Transverse colon (tissue), 4 donors: Measurements from ENCODE around the gene MARCO. TPM values are rescaled to one million over a fixed set of nuclear protein-coding genes. Genes with fewer than 3 reads are reported as not detected.

Source experiments
- DNase-seq: peaks from one replicate; pipeline ENCODE4 v3.0.0-alpha.2; 2019
- H3K27ac ChIP-seq, 4 donors: fragments of 200-600 bp; sonication (generic); 2 replicates each; pipeline ENCODE4 v1.5.1; 2016 to 2018; ENCODE audit warnings: inconsistent platforms in 4 of 4
- H3K27me3 ChIP-seq: fragments of 200-600 bp; sonication (generic); 2 replicates; pipeline ENCODE4 v1.5.1; 2017; ENCODE audit warnings: inconsistent platforms
- H3K36me3 ChIP-seq, 4 donors: fragments of 200-600 bp; sonication (generic); 2 replicates each; pipeline ENCODE4 v1.5.1; 2017 to 2019; ENCODE audit warnings: inconsistent platforms in 4 of 4
- H3K4me1 ChIP-seq, 4 donors: fragments of 200-600 bp; sonication (generic); 2 replicates each; pipeline ENCODE4 v1.5.1; 2017 to 2020; ENCODE audit warnings: inconsistent platforms in 4 of 4
- H3K4me3 ChIP-seq, 4 donors: fragments of 200-600 bp; sonication (generic); 1 replicate in 1 of 4; 2 replicates in 3 of 4; pipeline versions ENCODE4 v1.5.1 to v1.6.1; 2017 to 2019; ENCODE audit warnings: inconsistent platforms in 4 of 4
- H3K9me3 ChIP-seq, 2 donors: fragments of 200-600 bp; sonication (generic); 2 replicates each; pipeline ENCODE4 v1.5.1; 2017 to 2019; ENCODE audit warnings: inconsistent platforms in 2 of 2
- EP300 ChIP-seq: sonication (generic); formaldehyde crosslinking; IDR thresholded peaks from one replicate; pipeline ENCODE4 v1.6.1; 2017; ENCODE audit warnings: antibody characterized with exemption, low read depth
- POLR2A ChIP-seq: fragments of 450-650 bp; IDR thresholded peaks from one replicate; pipeline ENCODE4 v1.6.1; 2016; ENCODE audit warnings: antibody characterized with exemption, mild to moderate bottlenecking, moderate library complexity
- POLR2AphosphoS5 ChIP-seq, 3 donors: sonication (generic); formaldehyde crosslinking; IDR thresholded peaks; one replicate each; pipeline ENCODE4 v1.6.1; 2016; ENCODE audit warnings: antibody characterized with exemption in 3 of 3
- WGBS, 2 donors: methylation state at CpG; one replicate each; pipeline ENCODE4 v1.1.5; 2018; ENCODE audit warnings: low coverage in 1 of 2; 5-methylcytosine and 5-hydroxymethylcytosine counted together
- in situ Hi-C, 4 donors: fragments of 200-750 bp; cut with MboI; loops; one replicate each; pipeline versions ENCODE4 v1.15.0 to v1.15.1; 2017; ENCODE audit warnings: low sequenced_read_pairs in 3 of 4, low pct_ligation_motif_present in 1 of 4, low pct_unique_long_range_greater_than_20kb in 1 of 4
- intact Hi-C: fragments of 100-400 bp; cut with DNase I; formaldehyde crosslinking; loops from one replicate; pipeline ENCODE4 v1.15.1; 2023; ENCODE audit warnings: low total_unique reads
- total RNA-seq, 4 donors: library from RNA; depleted of rRNA; stranded (reverse); fragments of >200 nt; gene quantifications; one replicate each; pipeline ENCODE4 v1.1.0, GENCODE V29; 2016
- TF ChIP-seq, protein P1 (sequence below), 5 experiments: fragments of 200-600 bp in 3 of 5; fragments of 450-650 bp in 2 of 5; sonication (generic) in 3 of 5; IDR thresholded peaks; 1 replicate in 2 of 5; 2 replicates in 3 of 5; pipeline ENCODE4 v1.5.1; 2016 to 2017; ENCODE audit warnings: antibody characterized with exemption in 5 of 5, inconsistent platforms in 3 of 5, mild to moderate bottlenecking in 2 of 5, moderate library complexity in 1 of 5

MARCO gene
- total RNA-seq, 4 donors from 2014 or later, result 1.9 to 47.0 (median 4.4) TPM

DNA sequence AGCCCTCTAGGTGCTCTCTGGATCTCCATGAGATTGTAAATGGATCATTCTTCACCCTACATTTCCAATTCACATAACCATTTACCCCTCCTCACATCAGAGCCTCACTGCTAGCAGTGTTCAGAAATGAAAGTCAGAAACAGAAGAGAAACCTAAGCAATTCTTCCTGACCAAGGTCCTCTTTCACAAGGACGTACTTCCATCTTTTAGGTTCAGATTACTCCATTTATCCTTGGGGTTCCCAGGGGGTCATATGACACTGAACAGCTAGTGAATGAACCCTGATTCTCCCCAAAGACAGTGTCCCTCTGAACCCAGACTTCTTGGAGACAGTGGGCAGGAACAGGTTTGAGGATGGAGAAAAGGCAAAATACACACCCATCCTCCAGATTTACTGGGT is 12.9 kb upstream of the MARCO start:
- DNase-seq, result no peak
- Histone ChIP-seq H3K36me3 (no peaks in the 10 kb centered on the region), H3K27ac (no peak overlapping the region), H3K9me3 (peaks cover 7 to 10% of the 10 kb centered on the region in 2 donors), H3K4me1 (no peaks in the 10 kb centered on the region), H3K4me3 (no peak overlapping the region), H3K27me3 (no peaks in the 10 kb centered on the region)
- TF ChIP-seq, protein P1, sequence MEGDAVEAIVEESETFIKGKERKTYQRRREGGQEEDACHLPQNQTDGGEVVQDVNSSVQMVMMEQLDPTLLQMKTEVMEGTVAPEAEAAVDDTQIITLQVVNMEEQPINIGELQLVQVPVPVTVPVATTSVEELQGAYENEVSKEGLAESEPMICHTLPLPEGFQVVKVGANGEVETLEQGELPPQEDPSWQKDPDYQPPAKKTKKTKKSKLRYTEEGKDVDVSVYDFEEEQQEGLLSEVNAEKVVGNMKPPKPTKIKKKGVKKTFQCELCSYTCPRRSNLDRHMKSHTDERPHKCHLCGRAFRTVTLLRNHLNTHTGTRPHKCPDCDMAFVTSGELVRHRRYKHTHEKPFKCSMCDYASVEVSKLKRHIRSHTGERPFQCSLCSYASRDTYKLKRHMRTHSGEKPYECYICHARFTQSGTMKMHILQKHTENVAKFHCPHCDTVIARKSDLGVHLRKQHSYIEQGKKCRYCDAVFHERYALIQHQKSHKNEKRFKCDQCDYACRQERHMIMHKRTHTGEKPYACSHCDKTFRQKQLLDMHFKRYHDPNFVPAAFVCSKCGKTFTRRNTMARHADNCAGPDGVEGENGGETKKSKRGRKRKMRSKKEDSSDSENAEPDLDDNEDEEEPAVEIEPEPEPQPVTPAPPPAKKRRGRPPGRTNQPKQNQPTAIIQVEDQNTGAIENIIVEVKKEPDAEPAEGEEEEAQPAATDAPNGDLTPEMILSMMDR (IDR thresholded peaks at IDR 0.05), result no peak
- TF ChIP-seq EP300 (no peak), POLR2A (no peak), POLR2AphosphoS5 (IDR thresholded peaks at IDR 0.05) (no peak)
- in situ Hi-C loops (no loop called here), intact Hi-C loops (no loop called here)
- 74 to 100% methylated on average over 1 of the region's 1 CpG for WGBS, 2 donors

DNA sequence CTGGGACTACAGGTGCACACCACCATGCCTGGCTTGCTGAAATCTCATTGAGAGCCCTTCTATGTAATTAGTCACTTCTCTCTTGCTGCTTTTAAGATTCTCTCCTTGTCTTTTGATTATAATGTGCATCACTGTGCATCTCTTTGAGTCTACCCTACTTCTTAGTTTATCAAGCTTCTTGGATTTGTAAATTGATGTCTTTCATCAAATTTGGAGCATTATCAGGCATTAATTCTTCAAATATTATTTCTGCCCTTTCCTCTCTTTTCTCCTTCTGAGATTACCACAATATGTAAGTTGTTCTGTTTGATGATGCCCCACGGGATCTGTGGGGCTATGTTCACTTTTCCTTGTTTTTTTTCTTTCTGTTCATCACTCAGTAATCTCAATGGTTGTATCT is 9.0 kb upstream of the MARCO start:
- no peaks in the 10 kb centered on the region for H3K36me3 ChIP-seq
- H3K4me1 ChIP-seq, result peaks cover 4 to 23% (median 10%) of the 10 kb centered on the region in 4 donors
- no peak for DNase-seq
- WGBS, 2 donors, result 46 to 62% methylated on average over 1 of the region's 1 CpG
- TF ChIP-seq POLR2A, result no peak
- TF ChIP-seq EP300, result no peak
- TF ChIP-seq, protein P1 (IDR thresholded peaks at IDR 0.05), result no peak
- in situ Hi-C loops, result no loop called here
- H3K4me3 ChIP-seq, result no peak overlapping the region
- intact Hi-C loops, result no loop called here
- H3K27me3 ChIP-seq, result no peaks in the 10 kb centered on the region
- no peak overlapping the region for H3K27ac ChIP-seq
- H3K9me3 ChIP-seq, result peaks cover 7 to 10% of the 10 kb centered on the region in 2 donors

DNA sequence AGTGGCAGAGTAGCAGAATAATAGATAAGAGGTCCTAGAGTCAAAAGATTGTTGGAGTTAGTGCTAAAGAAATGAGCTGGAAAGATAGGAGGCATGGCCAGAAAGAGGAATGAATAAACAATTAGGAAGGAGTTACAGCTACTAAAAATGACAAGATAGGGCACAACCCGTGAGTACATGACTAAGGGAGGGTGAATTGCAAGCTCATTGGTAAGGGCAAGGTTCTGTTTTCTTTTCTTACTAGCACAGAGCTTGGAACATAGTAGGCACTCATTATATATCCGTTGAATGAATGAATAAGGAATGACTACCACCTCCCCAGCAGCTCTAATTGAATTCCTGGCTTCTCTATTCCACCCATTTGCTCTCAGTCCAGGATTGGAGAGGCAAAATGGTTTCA is 5.7 kb upstream of the MARCO start:
- in situ Hi-C loops, result no loop called here
- H3K4me1 ChIP-seq, result peaks cover 4 to 33% (median 12%) of the 10 kb centered on the region in 4 donors
- 40 to 72% methylated on average over 2 of the region's 2 CpGs for WGBS, 2 donors
- H3K27ac ChIP-seq, result peak overlapping the region in 3 of 4 donors; percentile 21 to 57 (median 47)
- TF ChIP-seq, protein P1 (IDR thresholded peaks at IDR 0.05), result no peak
- no peak for TF ChIP-seq POLR2A
- no peak for TF ChIP-seq EP300
- TF ChIP-seq POLR2AphosphoS5 (IDR thresholded peaks at IDR 0.05), result no peak
- peaks cover 7 to 10% of the 10 kb centered on the region in 2 donors for H3K9me3 ChIP-seq
- no peak overlapping the region for H3K4me3 ChIP-seq
- intact Hi-C loops, result no loop called here
- DNase-seq, result no peak
- no peaks in the 10 kb centered on the region for H3K36me3 ChIP-seq
- H3K27me3 ChIP-seq, result no peaks in the 10 kb centered on the region

DNA sequence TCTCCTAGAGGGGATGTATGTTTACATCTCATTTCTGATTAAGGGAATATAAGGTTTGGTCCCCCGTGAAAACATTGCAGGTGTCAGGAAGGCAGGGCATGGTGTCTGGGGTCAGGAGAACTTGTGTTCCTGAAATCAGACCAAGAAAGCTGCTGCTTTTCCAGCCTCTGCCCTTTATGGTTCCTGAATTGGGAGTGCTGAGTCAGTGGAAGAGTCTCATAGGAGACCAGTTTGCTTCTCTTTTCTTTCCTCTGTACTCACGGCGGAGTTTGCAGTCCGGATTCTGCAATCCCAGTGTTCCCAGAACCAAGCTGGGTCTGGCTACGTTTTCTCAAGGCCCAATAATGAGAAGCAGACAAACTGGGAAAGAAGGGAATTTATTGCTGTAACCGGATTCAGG is 5.1 kb upstream of the MARCO start:
- H3K4me1 ChIP-seq, result peaks cover 4 to 33% (median 12%) of the 10 kb centered on the region in 4 donors
- no peaks in the 10 kb centered on the region for H3K27me3 ChIP-seq
- in situ Hi-C loops, result no loop called here
- peaks cover 7 to 10% of the 10 kb centered on the region in 2 donors for H3K9me3 ChIP-seq
- peak overlapping the region; percentile 19 to 57 (median 34) for H3K27ac ChIP-seq
- intact Hi-C loops, result no loop called here
- no peak for TF ChIP-seq POLR2AphosphoS5 (IDR thresholded peaks at IDR 0.05)
- TF ChIP-seq EP300, result no peak
- TF ChIP-seq, protein P1 (IDR thresholded peaks at IDR 0.05), result no peak
- TF ChIP-seq POLR2A, result no peak
- DNase-seq, result no peak
- no peaks in the 10 kb centered on the region for H3K36me3 ChIP-seq
- WGBS, 2 donors, result 60 to 68% methylated on average over 6 of the region's 6 CpGs
- H3K4me3 ChIP-seq, result no peak overlapping the region
